Gastroesophageal sphincter (tissue), 3 donors: ENCODE results near the gene APBA2.

ENCODE experiments used
- EP300 ChIP-seq: sonication (generic); formaldehyde crosslinking; IDR thresholded peaks from one replicate; pipeline ENCODE4 v1.6.1; 2017; ENCODE audit warnings: antibody characterized with exemption, mild to moderate bottlenecking
- TF ChIP-seq, protein P1 (sequence below), 4 experiments: fragments of 200-600 bp in 2 of 4; fragments of 450-650 bp in 2 of 4; sonication (generic) in 1 of 4; IDR thresholded peaks; one replicate each; pipeline ENCODE4 v1.5.1; 2017 to 2019; ENCODE audit warnings: antibody characterized with exemption in 4 of 4, mild to moderate bottlenecking in 2 of 4, moderate library complexity in 2 of 4

GRCh38 chr15:28931828-28932227 lies 46.1 kb downstream of the APBA2 start:
- TF ChIP-seq EP300: no peak
- TF ChIP-seq, protein P1, sequence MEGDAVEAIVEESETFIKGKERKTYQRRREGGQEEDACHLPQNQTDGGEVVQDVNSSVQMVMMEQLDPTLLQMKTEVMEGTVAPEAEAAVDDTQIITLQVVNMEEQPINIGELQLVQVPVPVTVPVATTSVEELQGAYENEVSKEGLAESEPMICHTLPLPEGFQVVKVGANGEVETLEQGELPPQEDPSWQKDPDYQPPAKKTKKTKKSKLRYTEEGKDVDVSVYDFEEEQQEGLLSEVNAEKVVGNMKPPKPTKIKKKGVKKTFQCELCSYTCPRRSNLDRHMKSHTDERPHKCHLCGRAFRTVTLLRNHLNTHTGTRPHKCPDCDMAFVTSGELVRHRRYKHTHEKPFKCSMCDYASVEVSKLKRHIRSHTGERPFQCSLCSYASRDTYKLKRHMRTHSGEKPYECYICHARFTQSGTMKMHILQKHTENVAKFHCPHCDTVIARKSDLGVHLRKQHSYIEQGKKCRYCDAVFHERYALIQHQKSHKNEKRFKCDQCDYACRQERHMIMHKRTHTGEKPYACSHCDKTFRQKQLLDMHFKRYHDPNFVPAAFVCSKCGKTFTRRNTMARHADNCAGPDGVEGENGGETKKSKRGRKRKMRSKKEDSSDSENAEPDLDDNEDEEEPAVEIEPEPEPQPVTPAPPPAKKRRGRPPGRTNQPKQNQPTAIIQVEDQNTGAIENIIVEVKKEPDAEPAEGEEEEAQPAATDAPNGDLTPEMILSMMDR (IDR thresholded peaks at IDR 0.05): no peak
